GM23248 (cell line): ENCODE data around the gene COL11A1.

Experiments
- EZH2 ChIP-seq: fragments of 200-600 bp; sonication (generic); IDR thresholded peaks from 2 replicates; pipeline ENCODE4 v1.6.1; 2018; ENCODE audit warnings: antibody characterized with exemption, mild to moderate bottlenecking; ENCODE audit not compliant: insufficient read depth, poor library complexity, severe bottlenecking
- EZH2phosphoT487 ChIP-seq: fragments of 200-600 bp; sonication (generic); IDR thresholded peaks from 2 replicates; pipeline ENCODE4 v1.6.1; 2018; ENCODE audit warnings: antibody characterized with exemption, moderate library complexity, mild to moderate bottlenecking, low read depth; ENCODE audit not compliant: insufficient read depth

DNA sequence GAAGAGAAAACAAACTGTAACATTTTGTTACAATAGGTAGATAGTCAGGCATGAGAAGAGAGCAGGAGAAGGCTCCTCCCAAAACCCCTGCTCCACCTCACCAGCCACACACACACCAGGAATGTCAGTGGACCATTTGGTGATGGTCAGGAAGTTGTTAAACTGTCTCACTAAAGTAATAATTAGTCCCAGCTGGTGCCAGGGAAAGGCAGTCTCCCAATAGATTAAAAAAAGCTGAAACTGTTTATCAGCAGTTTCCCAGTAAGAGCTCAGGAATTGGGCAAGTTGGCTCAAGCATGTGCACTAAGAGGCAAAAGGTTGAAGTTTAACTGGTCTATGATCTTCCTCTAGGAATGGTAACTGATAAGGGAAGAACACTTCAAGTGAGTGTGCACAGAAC lies 249.6 kb downstream of the COL11A1 start:
- TF ChIP-seq EZH2phosphoT487: no peak
- no peak for TF ChIP-seq EZH2
